ENCODE measurements around the gene HYKK. TPM values are rescaled to one million over a fixed set of nuclear protein-coding genes. Genes with fewer than 3 reads are reported as not detected.

Gene HYKK
- polyA plus RNA-seq, 1 of the 3 experiments (the other 2 are of a cell fraction), result 2.2 TPM

- H3F3A ChIP-seq (replicated peaks; ENCODE audit: insufficient read depth), result peaks cover 11% of the 10 kb centered on the region
- H3K79me2 ChIP-seq (ENCODE audit: insufficient read depth), result no peaks in the 10 kb centered on the region
- H3K4me1 ChIP-seq (ENCODE audit: control insufficient read depth in 1 of 2, insufficient read depth in 2 of 2, low read depth in 1 of 2, low read length in 1 of 2), result no peaks in the 10 kb centered on the region
- TF ChIP-seq GATA2 (CRISPR knock-in tag; IDR thresholded peaks at IDR 0.05), result no peak
- TF ChIP-seq CTCF (IDR thresholded peaks at IDR 0.05), result no peak
- no peak for TF ChIP-seq SMC3 (IDR thresholded peaks at IDR 0.05; ENCODE audit: low read depth, low read length)
- TF ChIP-seq FOXM1 (IDR thresholded peaks at IDR 0.05; ENCODE audit: low read depth), result no peak
- no peak for TF ChIP-seq POLR2AphosphoS5 (IDR thresholded peaks at IDR 0.05; ENCODE audit: low read depth, low read length)
- no peaks in the 10 kb centered on the region for H3K27me3 ChIP-seq (ENCODE audit: insufficient read depth)
- H3K9me3 ChIP-seq, result no peaks in the 10 kb centered on the region
- no peaks in the 10 kb centered on the region for H4K20me1 ChIP-seq (ENCODE audit: insufficient read depth)
- H3K4me2 ChIP-seq, result no peak overlapping the region
- H3K9ac ChIP-seq, result no peak overlapping the region
- H2AFZ ChIP-seq (ENCODE audit: low read depth), result no peak overlapping the region
- WGBS (ENCODE audit: low lambda C conversion rate), result 89% methylated on average over 3 of the region's 3 CpGs
- DNase-seq, result no peak
- CTCF ChIA-PET, result interaction anchor here (0.8 kb wide), 1 partner anchor 65 kb away, joined by 3 read pairs; no protein-coding TSS in a partner anchor
- H3K27ac ChIP-seq (ENCODE audit: low read depth in 2 of 2, low read length in 1 of 2), result no peak overlapping the region
- no peaks in the 10 kb centered on the region for H3K9me2 ChIP-seq
- peaks cover 41 to 47% of the 10 kb centered on the region in 2 experiments for H3K36me3 ChIP-seq (replicated peaks in 1 of 2; ENCODE audit: control insufficient read depth in 1 of 2, insufficient read depth in 2 of 2, low read length in 1 of 2)
- H3K4me3 ChIP-seq (ENCODE audit: low read depth in 2 of 2, low read length in 1 of 2), result no peak overlapping the region
- POLR2A ChIA-PET, result interaction anchor here (2.0 kb wide), 1 partner anchor 10 kb away, joined by 4 read pairs; no protein-coding TSS in a partner anchor
Measured at GRCh38 chr15:78550815-78551214, 43.4 kb downstream of the HYKK start.

GRCh38 chr15:78551902-78552301 is 44.5 kb downstream of the HYKK start:
- no peak for TF ChIP-seq NRF1 (IDR thresholded peaks at IDR 0.05; ENCODE audit: low read depth, low read length)
- no peak for TF ChIP-seq TCF12 (IDR thresholded peaks at IDR 0.05)
- TF ChIP-seq ZBTB33 (IDR thresholded peaks at IDR 0.05; ENCODE audit: borderline replicate concordance, low read depth), result no peak
- no peak for TF ChIP-seq FOXM1 (IDR thresholded peaks at IDR 0.05; ENCODE audit: low read depth)
- no peak for TF ChIP-seq IRF3 (IDR thresholded peaks at IDR 0.05; ENCODE audit: low read depth, low read length)
- no peak for TF ChIP-seq YY1 (IDR thresholded peaks at IDR 0.05; ENCODE audit: low read depth)
- no peak for TF ChIP-seq GATA2 (CRISPR knock-in tag; IDR thresholded peaks at IDR 0.05)
- no peak for TF ChIP-seq PBX3 (IDR thresholded peaks at IDR 0.05)
- TF ChIP-seq RAD21 (IDR thresholded peaks at IDR 0.05; ENCODE audit: low read length), result no peak
- no peak for TF ChIP-seq FOSL2 (IDR thresholded peaks at IDR 0.05; ENCODE audit: borderline replicate concordance, low read depth)
- no peak for TF ChIP-seq POLR2AphosphoS5 (IDR thresholded peaks at IDR 0.05; ENCODE audit: low read depth, low read length)
- TF ChIP-seq SIN3A (IDR thresholded peaks at IDR 0.05; ENCODE audit: borderline replicate concordance, low read depth, low read length), result no peak
- Histone ChIP-seq H4K20me1 (ENCODE audit: insufficient read depth) (no peaks in the 10 kb centered on the region), H3K27ac (ENCODE audit: low read depth in 2 of 2, low read length in 1 of 2) (no peak overlapping the region), H3K4me2 (no peak overlapping the region), H3K4me1 (ENCODE audit: control insufficient read depth in 1 of 2, insufficient read depth in 2 of 2, low read depth in 1 of 2, low read length in 1 of 2) (no peaks in the 10 kb centered on the region), H3K9me2 (no peaks in the 10 kb centered on the region), H3K79me2 (ENCODE audit: insufficient read depth) (no peaks in the 10 kb centered on the region), H2AFZ (ENCODE audit: low read depth) (no peak overlapping the region), H3K36me3 (replicated peaks in 1 of 2; ENCODE audit: control insufficient read depth in 1 of 2, insufficient read depth in 2 of 2, low read length in 1 of 2) (peaks cover 32 to 39% of the 10 kb centered on the region in 2 experiments), H3K9ac (no peak overlapping the region), H3K9me3 (no peaks in the 10 kb centered on the region), H3F3A (replicated peaks; ENCODE audit: insufficient read depth) (peaks cover 11% of the 10 kb centered on the region), H3K27me3 (ENCODE audit: insufficient read depth) (no peaks in the 10 kb centered on the region), H3K4me3 (ENCODE audit: low read depth in 2 of 2, low read length in 1 of 2) (no peak overlapping the region)
- ChIA-PET POLR2A (no interaction called here), CTCF (no interaction called here)
- 83% methylated on average over 5 of the region's 5 CpGs for WGBS (ENCODE audit: low lambda C conversion rate)
- no peak for DNase-seq
